Caco-2 (cell line): Measurements from ENCODE around the gene NDRG3. TPM values are rescaled to one million over a fixed set of nuclear protein-coding genes. Genes with fewer than 3 reads are reported as not detected.
A peak's percentile ranks its signal among the peaks of the same experiment; 100 is the strongest.

ENCODE experiments used
- BruUV-seq: library from RNA; stranded (reverse); fragments of 400-500 nt; replicated peaks from 2 replicates; lab custom pipeline; 2021; lab: Mats Ljungman, UMichigan
- CTCF ChIA-PET: fragments of 300-600 bp; sonication (Branson Sonifier 250); formaldehyde crosslinking; loops from one replicate; lab custom pipeline; 2022; ENCODE audit warnings: antibody characterized with exemption; lab: Charles Lee
- POLR2A ChIA-PET: fragments of 300-600 bp; sonication (Branson Sonifier 250); formaldehyde crosslinking; loops from one replicate; lab custom pipeline; 2022; ENCODE audit warnings: antibody characterized with exemption; lab: Charles Lee
- DNase-seq, 2 experiments: peaks; one replicate each; pipeline versions ENCODE4 v3.0.0 to v3.0.0-alpha.2; 2020 to 2022
- H3K27me3 ChIP-seq: replicated peaks from 2 replicates; pipeline ENCODE4 v1.6.0; 2011; ENCODE audit warnings: low read length; ENCODE audit not compliant: control insufficient read depth, insufficient read depth
- H3K36me3 ChIP-seq: 2 replicates; pipeline ENCODE4 v1.5.1; 2011; ENCODE audit warnings: low read length; ENCODE audit not compliant: control insufficient read depth, insufficient read depth
- H3K4me1 ChIP-seq: fragments of 250-450 bp; sonication (Bioruptor Pico); 2 replicates; pipeline ENCODE4 v1.5.1; 2020; ENCODE audit warnings: mild to moderate bottlenecking
- H3K4me3 ChIP-seq: 2 replicates; pipeline ENCODE4 v1.5.1; 2011; ENCODE audit warnings: low read depth, mild to moderate bottlenecking, control low read depth, low read length
- H3K9me3 ChIP-seq: fragments of 250-450 bp; sonication (Bioruptor Pico); 2 replicates; pipeline ENCODE4 v1.5.1; 2020; ENCODE audit warnings: mild to moderate bottlenecking, moderate library complexity
- H3K27ac Mint-ChIP-seq: one replicate; pipeline ENCODE4 v1.8.0; 2022; ENCODE audit warnings: mixed read lengths; ENCODE audit not compliant: unreplicated experiment
- H3K27me3 Mint-ChIP-seq: one replicate; pipeline ENCODE4 v1.8.0; 2022; ENCODE audit warnings: mixed read lengths; ENCODE audit not compliant: insufficient read depth, unreplicated experiment
- H3K36me3 Mint-ChIP-seq: one replicate; pipeline ENCODE4 v1.8.0; 2022; ENCODE audit warnings: mild to moderate bottlenecking, mixed read lengths; ENCODE audit not compliant: insufficient read depth, unreplicated experiment
- H3K4me1 Mint-ChIP-seq: one replicate; pipeline ENCODE4 v1.8.0; 2022; ENCODE audit warnings: low read depth, mixed read lengths; ENCODE audit not compliant: unreplicated experiment
- H3K4me3 Mint-ChIP-seq: one replicate; pipeline ENCODE4 v1.8.0; 2022; ENCODE audit warnings: mild to moderate bottlenecking, moderate library complexity, mixed read lengths; ENCODE audit not compliant: unreplicated experiment
- H3K9me3 Mint-ChIP-seq: one replicate; pipeline ENCODE4 v1.8.0; 2022; ENCODE audit warnings: mixed read lengths; ENCODE audit not compliant: unreplicated experiment
- CTCF ChIP-seq, 2 experiments: fragments of 200-600 bp in 1 of 2; IDR thresholded peaks; 1 replicate in 1 of 2; 2 replicates in 1 of 2; pipeline versions ENCODE4 v1.5.1 to v1.8.0; 2011 to 2022; ENCODE audit warnings: antibody characterized with exemption in 1 of 2, control low read depth in 1 of 2, inconsistent platforms in 1 of 2, low read depth in 1 of 2, low read length in 1 of 2, mild to moderate bottlenecking in 1 of 2, moderate library complexity in 1 of 2; ENCODE audit not compliant: insufficient read depth in 1 of 2, severe bottlenecking in 1 of 2, unreplicated experiment in 1 of 2
- intact Hi-C: fragments of 100-400 bp; cut with micrococcal nuclease; formaldehyde crosslinking; loops from one replicate; pipeline ENCODE4 v1.10.0; 2022; ENCODE audit not compliant: unreplicated experiment
- total RNA-seq: library from RNA; stranded (reverse); gene quantifications from 2 replicates; pipeline ENCODE4 v1.2.3, GENCODE V29; 2022

The NDRG3 gene
- total RNA-seq, 1 experiment from 2014 or later = 41.5 TPM

- H3K36me3 Mint-ChIP-seq = peaks cover 88% of the 10 kb centered on the region
- intact Hi-C loops = no loop called here
- POLR2A ChIA-PET = no interaction called here
These were observed 10.6 kb upstream of the NDRG3 start for GRCh38 chr20:36756496-36756895.

GRCh38 chr20:36754656-36755222 is 8.8 kb upstream of the NDRG3 start:
- H3K4me1 ChIP-seq = peaks cover 5% of the 10 kb centered on the region
- Mint-ChIP-seq H3K27ac (peak overlapping the region; percentile 10), H3K36me3 (peaks cover 87% of the 10 kb centered on the region), H3K9me3 (no peaks in the 10 kb centered on the region), H3K27me3 (no peaks in the 10 kb centered on the region), H3K4me1 (peaks cover 12% of the 10 kb centered on the region), H3K4me3 (no peak overlapping the region)
- H3K27me3 ChIP-seq = no peaks in the 10 kb centered on the region
- POLR2A ChIA-PET = interaction anchor here (0.9 to 1.2 kb wide), 7 partner anchors 8 to 149 kb away, joined by 3 to 23 read pairs (median 4); partner anchors contain the start of genes DSN1 and RAB5IF
- intact Hi-C loops = loop anchor here (1.0 to 2.0 kb wide), 8 partner anchors 8 to 198 kb away; partner anchors contain the start of genes DSN1, NDRG3 and RAB5IF
- no peak overlapping the region for H3K4me3 ChIP-seq
- CTCF ChIA-PET = interaction anchor here (0.7 to 2.6 kb wide), 37 partner anchors 8 to 552 kb away, joined by 3 to 45 read pairs (median 5); partner anchors contain the start of genes DSN1, NDRG3 and RAB5IF
- TF ChIP-seq CTCF (IDR thresholded peaks at IDR 0.05; ENCODE audit: insufficient read depth in 1 of 2, low read depth in 1 of 2, low read length in 1 of 2, severe bottlenecking in 1 of 2, unreplicated experiment in 1 of 2) = peak; percentile 96 to 97
- H3K9me3 ChIP-seq = no peaks in the 10 kb centered on the region
- DNase-seq = peak; percentile 86 to 89
- H3K36me3 ChIP-seq = peaks cover 4% of the 10 kb centered on the region
- BruUV-seq = no TSS peak

More at GRCh38 chr20:36756496-36756895, 10.6 kb upstream of the NDRG3 start:
- H3K4me3 ChIP-seq = no peak overlapping the region
- H3K27ac Mint-ChIP-seq = no peak overlapping the region
- TF ChIP-seq CTCF (IDR thresholded peaks at IDR 0.05; ENCODE audit: insufficient read depth in 1 of 2, low read depth in 1 of 2, low read length in 1 of 2, severe bottlenecking in 1 of 2, unreplicated experiment in 1 of 2) = no peak
- no peaks in the 10 kb centered on the region for H3K27me3 Mint-ChIP-seq
- H3K9me3 Mint-ChIP-seq = no peaks in the 10 kb centered on the region
- DNase-seq = no peak
- H3K36me3 ChIP-seq = peaks cover 4% of the 10 kb centered on the region
- H3K4me3 Mint-ChIP-seq = no peak overlapping the region
- BruUV-seq = no TSS peak
- CTCF ChIA-PET = interaction anchor here (0.7 to 1.3 kb wide), 3 partner anchors 13 to 111 kb away, joined by 3 to 5 read pairs (median 4); partner anchors contain the start of gene DSN1
- no peaks in the 10 kb centered on the region for H3K27me3 ChIP-seq
- H3K9me3 ChIP-seq = no peaks in the 10 kb centered on the region
- peaks cover 5% of the 10 kb centered on the region for H3K4me1 ChIP-seq
- peaks cover 12% of the 10 kb centered on the region for H3K4me1 Mint-ChIP-seq

- H3K27ac Mint-ChIP-seq = no peak overlapping the region
- Histone ChIP-seq H3K36me3 (peaks cover 3% of the 10 kb centered on the region; the same call in 1 of the 2 replicates), H3K27me3 (no peaks in the 10 kb centered on the region), H3K4me1 (peaks cover 5% of the 10 kb centered on the region), H3K9me3 (no peaks in the 10 kb centered on the region), H3K4me3 (no peak overlapping the region)
- H3K9me3 Mint-ChIP-seq = no peaks in the 10 kb centered on the region
- peaks cover 12% of the 10 kb centered on the region for H3K4me1 Mint-ChIP-seq
- DNase-seq = no peak
- ChIA-PET POLR2A (no interaction called here), CTCF (no interaction called here)
- intact Hi-C loops = no loop called here
- H3K36me3 Mint-ChIP-seq = peaks cover 82% of the 10 kb centered on the region
- TF ChIP-seq CTCF (IDR thresholded peaks at IDR 0.05; ENCODE audit: insufficient read depth in 1 of 2, low read depth in 1 of 2, low read length in 1 of 2, severe bottlenecking in 1 of 2, unreplicated experiment in 1 of 2) = no peak
- no TSS peak for BruUV-seq
- H3K4me3 Mint-ChIP-seq = no peak overlapping the region
- H3K27me3 Mint-ChIP-seq = no peaks in the 10 kb centered on the region
These were observed 6.7 kb upstream of the NDRG3 start for GRCh38 chr20:36752582-36752981.
